K562 (cell line): Measurements from ENCODE around the gene SMG9. TPM values are rescaled to one million over a fixed set of nuclear protein-coding genes. Genes with fewer than 3 reads are reported as not detected.
A peak's percentile ranks its signal among the peaks of the same experiment; 100 is the strongest.

ENCODE experiments used
- ADNP ChIP-seq: fragments of 200-800 bp; sonication (Bioruptor generic); IDR thresholded peaks from 2 replicates; pipeline ENCODE4 v1.6.1; 2016; ENCODE audit warnings: missing genetic modification characterization, missing compliant biosample characterization
- CLOCK ChIP-seq: fragments of 250-450 bp; sonication (Bioruptor Pico); IDR thresholded peaks from 2 replicates; pipeline ENCODE4 v1.4.0; 2020; ENCODE audit warnings: mild to moderate bottlenecking, moderate library complexity, borderline replicate concordance
- ETV6 ChIP-seq, 3 experiments: fragments of 150-350 bp in 1 of 3; sonication (generic) in 1 of 3; formaldehyde crosslinking in 1 of 3; IDR thresholded peaks; 2 replicates each; pipeline versions ENCODE4 v1.6.1 to v1.8.0; 2014 to 2022; ENCODE audit warnings: borderline replicate concordance in 2 of 3, low read depth in 2 of 3, antibody characterized with exemption in 1 of 3, low read length in 1 of 3, mild to moderate bottlenecking in 1 of 3, missing genetic modification reagents in 1 of 3
- FIP1L1 ChIP-seq: fragments of 200-400 bp; formaldehyde crosslinking; IDR thresholded peaks from 2 replicates; pipeline ENCODE4 v1.6.1; 2018; ENCODE audit warnings: mild to moderate bottlenecking, low read depth, low read length; ENCODE audit not compliant: poor library complexity, severe bottlenecking
- GATAD2B ChIP-seq: fragments of 450-650 bp; IDR thresholded peaks from 2 replicates; pipeline ENCODE4 v1.6.1; 2017; ENCODE audit warnings: mild to moderate bottlenecking, borderline replicate concordance
- KDM1A ChIP-seq, 2 experiments: fragments of 450-650 bp; IDR thresholded peaks; 2 replicates each; pipeline ENCODE4 v1.6.1; 2016; ENCODE audit warnings: mild to moderate bottlenecking in 2 of 2
- MAZ ChIP-seq, 2 experiments: fragments of 450-650 bp in 1 of 2; sonication (generic) in 1 of 2; formaldehyde crosslinking; IDR thresholded peaks in 1 of 2; conservative IDR thresholded peaks in 1 of 2; 2 replicates each; pipeline versions ENCODE4 v1.4.0 to v1.5.0; 2020; ENCODE audit warnings: mild to moderate bottlenecking in 1 of 2, missing genetic modification reagents in 1 of 2
- NCOA6 ChIP-seq: fragments of 450-650 bp; IDR thresholded peaks from 2 replicates; pipeline ENCODE4 v1.6.1; 2017; ENCODE audit warnings: mild to moderate bottlenecking
- NCOR1 ChIP-seq: fragments of 450-650 bp; IDR thresholded peaks from 2 replicates; pipeline ENCODE4 v1.6.1; 2016; ENCODE audit warnings: mild to moderate bottlenecking, moderate library complexity
- NR1H2 ChIP-seq: sonication (generic); formaldehyde crosslinking; IDR thresholded peaks from 2 replicates; pipeline ENCODE4 v1.4.0; 2020; ENCODE audit warnings: mild to moderate bottlenecking, missing genetic modification reagents
- RBM25 ChIP-seq: fragments of 200-400 bp; formaldehyde crosslinking; IDR thresholded peaks from 2 replicates; pipeline ENCODE4 v1.6.1; 2018; ENCODE audit warnings: low read length, low read depth, moderate library complexity; ENCODE audit not compliant: severe bottlenecking
- RBM34 ChIP-seq: fragments of 200-400 bp; formaldehyde crosslinking; IDR thresholded peaks from 2 replicates; pipeline ENCODE4 v1.6.1; 2018; ENCODE audit warnings: low read length, borderline replicate concordance; ENCODE audit not compliant: insufficient read depth
- SMAD2 ChIP-seq: fragments of 150-350 bp; IDR thresholded peaks from 2 replicates; pipeline ENCODE4 v1.6.1; 2014; ENCODE audit warnings: low read depth, mild to moderate bottlenecking, low read length
- SP2 ChIP-seq: IDR thresholded peaks from 2 replicates; pipeline ENCODE4 v1.6.1; 2011; ENCODE audit warnings: mild to moderate bottlenecking, low read depth, low read length, moderate library complexity; ENCODE audit not compliant: poor library complexity, severe bottlenecking; ENCODE audit errors: extremely low read depth
- SPI1 ChIP-seq: IDR thresholded peaks from 2 replicates; pipeline ENCODE4 v1.6.1; 2011; ENCODE audit warnings: low read depth, low read length, control low read depth, borderline replicate concordance
- SREBF2 ChIP-seq: sonication (generic); formaldehyde crosslinking; IDR thresholded peaks from 2 replicates; pipeline ENCODE4 v1.4.0; 2020; ENCODE audit warnings: mild to moderate bottlenecking, missing genetic modification reagents
- STAT6 ChIP-seq: sonication (generic); formaldehyde crosslinking; IDR thresholded peaks from 2 replicates; pipeline ENCODE4 v1.8.1; 2023; ENCODE audit warnings: mild to moderate bottlenecking, missing genetic modification reagents
- U2AF2 ChIP-seq: fragments of 200-400 bp; formaldehyde crosslinking; optimal IDR thresholded peaks from 2 replicates; pipeline ENCODE3; 2017; ENCODE audit warnings: low read depth, mild to moderate bottlenecking, low read length
- ZBTB2 ChIP-seq: fragments of 450-650 bp; IDR thresholded peaks from 2 replicates; pipeline ENCODE4 v1.6.1; 2016; ENCODE audit warnings: antibody characterized with exemption
- ZNF589 ChIP-seq: fragments of 200-800 bp; sonication (Bioruptor generic); IDR thresholded peaks from 2 replicates; pipeline ENCODE4 v1.6.1; 2016; ENCODE audit warnings: low read depth, missing genetic modification characterization, missing compliant biosample characterization
- polyA plus RNA-seq, 8 experiments: library from polyadenylated mRNA; depleted of rRNA in 4 of 8; stranded (reverse) in 5 of 8; unstranded in 3 of 8; fragments of >200 nt; fragmentation: Nextera tagmentation in 2 of 8; fragmentation: Illumina TruSeq in 1 of 8; extraction: Ambion mirVana in 2 of 8; extraction: Trizol in 1 of 8; gene quantifications; 2 replicates each; pipeline versions ENCODE4 v1.2.1 to v1.2.3, GENCODE V29; 2011 to 2014; ENCODE audit warnings: inconsistent platforms in 1 of 8, missing spikeins in 1 of 8
- total RNA-seq, 7 experiments: library from RNA; depleted of rRNA in 6 of 7; stranded (reverse); fragments of >200 nt in 6 of 7; fragmentation: Illumina TruSeq in 2 of 7; extraction: Trizol in 2 of 7; gene quantifications; 2 replicates each; pipeline versions ENCODE4 v1.2.1 to v1.2.3, GENCODE V29; 2011 to 2021; ENCODE audit warnings: low replicate concordance in 1 of 7

The SMG9 gene
- total and polyA plus RNA-seq, 9 of the 15 experiments (the other 6 are each of a cell fraction or from before 2014, with no cell fraction given), result 1.7 to 79.7 (median 40.2) TPM

DNA sequence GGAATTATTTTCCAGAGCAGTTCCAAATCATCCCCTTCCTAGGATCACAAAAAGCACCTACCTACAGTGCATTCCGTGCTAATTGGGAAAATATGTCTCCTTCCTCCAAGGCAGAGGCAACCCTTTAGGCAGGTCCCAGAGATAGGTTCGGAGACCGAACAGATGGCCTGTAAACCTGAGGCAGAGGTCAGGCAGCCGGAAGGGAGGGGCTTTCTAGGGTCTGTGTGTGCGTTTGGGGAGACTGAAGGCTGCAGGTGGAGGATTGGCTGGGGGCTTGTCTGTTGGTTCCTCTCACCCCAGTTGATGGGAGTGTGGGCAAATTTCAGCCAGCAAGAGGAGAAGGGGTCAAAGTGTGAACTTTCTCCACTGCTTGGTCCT is 19.0 kb upstream of the SMG9 start (continued):
- TF ChIP-seq NR1H2 (CRISPR knock-in tag), result no peak
- TF ChIP-seq ZBTB2, result peak; percentile 15; the same call in 1 of the 2 replicates
- TF ChIP-seq RBM34, result no peak
- no peak for TF ChIP-seq SMAD2
- TF ChIP-seq NCOA6, result no peak
- no peak for TF ChIP-seq SREBF2 (CRISPR knock-in tag)
- TF ChIP-seq FIP1L1, result no peak
- no peak for TF ChIP-seq ETV6 (IDR thresholded peaks at IDR 0.05; ENCODE audit: borderline replicate concordance in 1 of 2, low read depth in 2 of 2, low read length in 1 of 2)
- TF ChIP-seq ETV6 (CRISPR knock-in tag; IDR thresholded peaks at IDR 0.05; ENCODE audit: borderline replicate concordance), result 0 out of 2 replicates have a peak, but pooled peaks have one; percentile 8
- TF ChIP-seq STAT6, result no peak
- TF ChIP-seq KDM1A (IDR thresholded peaks at IDR 0.05), result peak in 1 of 2 experiments; percentile 21; a peak in 1 of 4 replicates
- TF ChIP-seq ZNF589 (CRISPR knock-in tag), result no peak
- no peak for TF ChIP-seq RBM25
- TF ChIP-seq CLOCK, result no peak
- no peak for TF ChIP-seq GATAD2B
- no peak for TF ChIP-seq SPI1
- no peak for TF ChIP-seq MAZ (CRISPR knock-in tag; conservative IDR thresholded peaks at IDR 0.05 in 1 of 2, IDR thresholded peaks at IDR 0.05 in 1 of 2)
- peak; percentile 58; the same call in 1 of the 2 replicates for TF ChIP-seq NCOR1
- TF ChIP-seq SP2, result no peak
- TF ChIP-seq U2AF2, result no peak
- no peak for TF ChIP-seq ADNP
